ENCODE results near the gene AK5.

Gene AK5

GRCh38 chr1:77608893-77609292 is 327.1 kb downstream of the AK5 start:
- DNase-seq = no peak
